NCI-H510A treated with DMSO at 0.1 percent for 48 hours (cell line): ENCODE results near the gene KRT28.
"Not testable (repeated sequence)": the region's sequence is repeated elsewhere in the genome, so short reads cannot be mapped to it uniquely, and the experiment has no call there.

Experiments
- DNase-seq: peaks from one replicate; lab custom pipeline; 2025; lab: John Stamatoyannopoulos, UW

Gene KRT28

GRCh38 chr17:40818733-40819527 lies 19.2 kb upstream of the KRT28 start:
- peak; percentile 73 for DNase-seq

GRCh38 chr17:40818343-40818732 lies 18.6 kb upstream of the KRT28 start:
- DNase-seq, result no peak

- no peak for DNase-seq
These were observed 17.4 kb upstream of the KRT28 start for GRCh38 chr17:40817103-40817682.

DNA sequence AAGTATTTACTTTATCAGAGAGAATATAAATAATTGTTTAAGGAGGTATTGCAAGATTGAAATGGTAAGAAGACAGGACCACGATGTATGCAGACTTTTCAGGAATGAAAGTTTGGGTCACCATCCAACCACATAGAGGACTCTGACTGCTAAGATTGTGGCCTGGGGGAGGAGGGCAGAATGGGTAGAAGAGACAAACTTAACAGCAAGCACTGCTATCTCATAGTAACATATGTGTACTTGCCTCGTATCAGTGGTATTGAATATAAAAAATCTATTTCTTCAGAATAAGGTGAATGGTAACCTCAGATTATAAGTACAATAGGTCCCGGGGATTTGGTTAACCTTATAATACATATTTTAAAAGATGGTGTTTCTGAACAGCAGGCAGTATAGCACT lies 16.8 kb upstream of the KRT28 start:
- no peak for DNase-seq

GRCh38 chr17:40815381-40815780 lies 15.6 kb upstream of the KRT28 start:
- DNase-seq, result no peak

- DNase-seq, result not testable (repeated sequence)
These were observed 14.9 kb upstream of the KRT28 start for GRCh38 chr17:40814657-40815056.

- no peak for DNase-seq
These were observed 14.0 kb upstream of the KRT28 start for GRCh38 chr17:40813804-40814203.

DNA sequence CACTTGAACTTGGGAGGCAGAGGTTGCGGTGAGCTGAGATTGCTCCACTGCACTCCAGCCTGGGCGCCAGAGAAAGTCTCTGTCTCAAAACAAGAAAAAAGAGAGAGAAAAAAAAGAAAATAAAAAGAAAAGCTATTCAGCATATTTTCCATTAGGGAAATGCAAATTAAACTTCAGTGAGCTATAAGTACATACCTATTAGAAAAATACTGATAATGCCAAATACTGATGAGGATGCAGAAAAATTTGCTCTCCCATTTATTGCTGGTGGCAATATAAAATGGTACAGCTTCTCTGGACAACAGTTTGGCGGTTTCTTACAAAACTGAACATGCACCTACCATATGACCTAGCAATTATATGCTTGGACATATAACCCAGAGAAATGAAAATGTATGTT lies 12.9 kb upstream of the KRT28 start:
- no peak for DNase-seq

DNA sequence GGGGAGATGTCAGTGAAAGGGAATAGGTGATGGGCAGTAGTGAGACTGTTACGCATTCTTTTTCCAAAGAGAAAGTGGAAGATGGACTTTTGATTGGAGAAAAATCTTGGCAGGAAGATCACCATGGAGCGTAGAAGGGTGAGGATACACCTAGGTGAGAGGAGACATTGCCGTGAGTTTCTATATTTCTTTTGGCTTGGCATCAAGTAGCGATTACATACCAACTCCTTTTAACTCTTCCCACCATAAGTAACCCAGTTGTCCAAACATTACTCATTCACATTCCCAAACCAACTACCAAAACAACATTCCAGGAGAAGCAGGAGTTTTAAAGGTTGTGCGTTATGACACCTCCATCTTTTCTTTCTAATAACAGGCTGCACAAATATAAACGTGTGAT lies 10.7 kb upstream of the KRT28 start:
- DNase-seq, result no peak

GRCh38 chr17:40809721-40810421 lies 10.1 kb upstream of the KRT28 start:
- DNase-seq, result no peak

DNA sequence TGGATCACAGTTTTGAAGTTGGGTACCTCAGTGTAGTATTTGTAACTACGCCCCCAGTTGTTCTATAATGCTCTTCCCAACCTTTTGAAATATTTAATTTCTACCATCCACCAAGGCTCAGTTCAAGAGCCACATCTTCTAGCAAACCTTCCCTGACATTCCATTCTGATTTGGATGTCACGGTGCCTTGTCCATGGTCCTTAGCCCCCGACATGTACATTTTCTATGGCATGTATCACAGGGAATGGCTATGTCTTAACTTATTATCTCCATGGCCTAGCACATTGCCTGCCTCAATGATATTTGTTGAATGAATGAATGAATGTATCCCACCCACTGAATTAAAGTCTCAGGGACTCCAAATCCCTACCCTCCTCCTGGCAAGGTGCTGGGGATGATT lies 6.4 kb upstream of the KRT28 start:
- no peak for DNase-seq

DNA sequence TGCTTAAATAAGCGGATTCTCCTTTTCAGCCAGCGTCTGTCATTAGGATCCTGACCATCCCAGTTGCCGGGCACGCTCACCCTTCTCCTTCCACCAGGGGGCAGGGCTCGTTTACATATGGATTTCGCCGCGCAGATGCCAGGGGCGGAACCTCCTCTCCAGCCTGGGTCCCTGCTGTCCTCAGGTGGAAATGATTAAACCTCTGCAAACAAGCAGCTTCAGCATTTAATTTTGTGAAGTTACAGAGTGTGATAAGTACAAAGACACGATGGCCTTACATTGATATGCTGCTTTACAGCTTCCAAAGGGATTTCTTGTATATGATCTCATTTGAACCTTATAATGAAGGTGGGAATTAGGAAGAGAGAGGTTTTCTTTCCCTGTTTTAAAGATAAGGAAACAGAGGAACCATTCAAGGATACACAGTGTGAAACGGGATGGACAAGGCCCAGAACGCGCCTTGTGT lies 3.9 kb upstream of the KRT28 start:
- DNase-seq, result peak; percentile 82

DNA sequence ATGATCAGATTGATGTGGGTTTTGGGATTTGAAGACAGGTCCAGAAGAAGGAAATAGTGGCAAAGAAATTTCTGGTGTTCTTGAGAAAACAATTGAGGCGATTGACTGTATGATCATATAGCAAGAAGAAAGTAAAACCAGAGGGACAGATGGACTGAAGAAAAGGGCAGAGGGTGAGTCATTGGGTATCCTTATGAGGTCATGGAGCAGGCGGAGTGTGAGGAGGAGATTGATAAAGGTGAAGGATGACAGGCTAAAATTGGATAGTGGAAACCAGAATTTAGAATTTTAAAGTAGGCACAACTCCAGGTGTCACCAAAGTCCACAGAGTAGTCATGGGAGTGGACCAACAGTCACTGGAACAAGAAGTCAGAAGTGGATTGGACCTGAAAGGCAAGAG lies 1.4 kb upstream of the KRT28 start:
- DNase-seq, result no peak

DNA sequence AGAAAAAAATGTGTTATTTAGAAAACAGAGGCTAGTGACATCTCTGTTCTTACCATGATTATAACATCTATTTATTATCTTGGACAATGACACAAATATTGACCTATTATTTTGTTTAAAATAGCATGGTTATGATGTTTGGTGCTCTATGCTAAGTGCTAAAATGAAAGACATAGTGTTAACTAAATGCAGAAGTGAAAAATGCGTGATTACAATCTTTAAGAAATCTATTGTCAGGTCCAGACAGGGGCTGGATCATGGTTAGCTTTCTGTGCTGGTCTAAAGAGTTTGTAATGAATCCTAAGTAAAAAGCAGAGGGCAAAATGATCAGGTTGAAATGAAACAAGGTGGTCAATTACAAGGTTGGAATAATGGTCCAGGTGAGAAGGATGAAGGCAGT lies 622 bp upstream of the KRT28 start:
- no peak for DNase-seq

- no peak for DNase-seq
These were observed 2.9 kb downstream of the KRT28 start for GRCh38 chr17:40796846-40797245.

GRCh38 chr17:40795019-40795667 lies 4.6 kb downstream of the KRT28 start:
- DNase-seq, result no peak

DNA sequence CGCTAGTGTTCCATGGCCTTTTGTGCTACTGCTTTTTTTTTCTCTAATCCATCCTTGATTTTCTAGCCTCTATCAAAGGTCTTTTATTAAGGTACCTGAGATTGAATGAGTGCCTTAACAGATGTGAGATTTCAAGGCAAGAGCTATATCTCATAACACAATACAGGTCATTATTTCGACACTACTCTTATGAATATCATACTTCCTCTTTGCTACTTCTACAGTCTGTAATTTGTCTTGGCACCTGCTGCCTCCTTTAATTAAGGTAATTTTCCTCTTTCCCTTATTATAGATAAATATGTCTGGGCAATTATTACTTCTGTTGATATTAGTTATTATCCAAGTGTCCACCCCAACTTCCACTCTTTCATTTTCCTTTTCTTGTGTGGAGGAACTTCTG lies 5.3 kb downstream of the KRT28 start:
- no peak for DNase-seq

GRCh38 chr17:40793832-40794231 lies 5.9 kb downstream of the KRT28 start:
- DNase-seq, result peak; percentile 68

GRCh38 chr17:40791787-40792436 lies 7.8 kb downstream of the KRT28 start:
- DNase-seq, result no peak

- no peak for DNase-seq
These were observed 8.6 kb downstream of the KRT28 start for GRCh38 chr17:40791111-40791510.

- no peak for DNase-seq
These were observed 17.3 kb downstream of the KRT28 start, which contains the start of gene KRT27 for GRCh38 chr17:40782450-40782849. Gene KRT27 (minus strand): TSS chr17:40782550. CDS start chr17:40782493, 57 bp downstream.
